GM21717 (cell line): ENCODE measurements around the gene BPIFB3.
"Not testable (repeated sequence)": the region's sequence is repeated elsewhere in the genome, so short reads cannot be mapped to it uniquely, and the experiment has no call there.

Experiments used
- ATAC-seq: cut with Tn5 transposase; IDR thresholded peaks from one replicate; pipeline ENCODE4 v1.9.1; 2021; ENCODE audit warnings: mild to moderate bottlenecking, moderate library complexity; ENCODE audit not compliant: unreplicated experiment

Gene BPIFB3

GRCh38 chr20:33112547-33113386, 59.1 kb downstream of the BPIFB3 start:
- no peak for ATAC-seq

GRCh38 chr20:33113387-33113908, 59.7 kb downstream of the BPIFB3 start:
- no peak for ATAC-seq

- not testable (repeated sequence) for ATAC-seq
Measured at GRCh38 chr20:33115501-33115900, 61.8 kb downstream of the BPIFB3 start.

- no peak for ATAC-seq
Measured at GRCh38 chr20:33119725-33120720, 66.3 kb downstream of the BPIFB3 start.

GRCh38 chr20:33120934-33121333, 67.2 kb downstream of the BPIFB3 start:
- no peak for ATAC-seq

- ATAC-seq: not testable (repeated sequence)
Measured at GRCh38 chr20:33122297-33122696, 68.6 kb downstream of the BPIFB3 start.
